GM19468 (cell line): ENCODE data around the gene GMDS.

ENCODE experiments used
- ATAC-seq: cut with Tn5 transposase; IDR thresholded peaks from one replicate; pipeline ENCODE4 v1.9.1; 2021; ENCODE audit warnings: mild to moderate bottlenecking, moderate library complexity, moderate number of reproducible peaks; ENCODE audit not compliant: unreplicated experiment; ENCODE audit errors: extremely low read depth

GMDS gene

GRCh38 chr6:1608222-1609040 lies 637.0 kb downstream of the GMDS start:
- ATAC-seq, result no peak

GRCh38 chr6:1607516-1608221 lies 637.7 kb downstream of the GMDS start:
- ATAC-seq, result no peak

GRCh38 chr6:1606780-1607515 lies 638.5 kb downstream of the GMDS start:
- no peak for ATAC-seq

- ATAC-seq, result no peak
Observed at GRCh38 chr6:1605893-1606779, 639.3 kb downstream of the GMDS start.

GRCh38 chr6:1605004-1605892 lies 640.2 kb downstream of the GMDS start:
- no peak for ATAC-seq

GRCh38 chr6:1604158-1605003 lies 641.0 kb downstream of the GMDS start:
- no peak for ATAC-seq

- ATAC-seq, result no peak
Observed at GRCh38 chr6:1603708-1604107, 641.7 kb downstream of the GMDS start.

- ATAC-seq, result no peak
Observed at GRCh38 chr6:1602049-1602713, 643.2 kb downstream of the GMDS start.

- ATAC-seq, result no peak
Observed at GRCh38 chr6:1601158-1602048, 644.0 kb downstream of the GMDS start.

GRCh38 chr6:1600764-1601157 lies 644.6 kb downstream of the GMDS start:
- ATAC-seq, result no peak

GRCh38 chr6:1600063-1600763 lies 645.2 kb downstream of the GMDS start:
- ATAC-seq, result no peak

GRCh38 chr6:1599469-1599868 lies 645.9 kb downstream of the GMDS start:
- no peak for ATAC-seq

GRCh38 chr6:1598886-1599285 lies 646.5 kb downstream of the GMDS start:
- no peak for ATAC-seq

GRCh38 chr6:1598433-1598832 lies 647.0 kb downstream of the GMDS start:
- ATAC-seq, result no peak

GRCh38 chr6:1597924-1598323 lies 647.5 kb downstream of the GMDS start:
- ATAC-seq, result no peak

- ATAC-seq, result no peak
Observed at GRCh38 chr6:1597121-1597744, 648.2 kb downstream of the GMDS start.
